MM.1S (cell line): ENCODE data around the gene ASCC3.
A peak's percentile ranks its signal among the peaks of the same experiment; 100 is the strongest.

ENCODE experiments used
- DNase-seq: peaks from one replicate; pipeline ENCODE4 v3.0.0-alpha.2; 2015
- H2AFZ ChIP-seq: fragments of 300-600 bp; sonication (generic); 2 replicates; pipeline ENCODE4 v1.6.0; 2016; ENCODE audit warnings: antibody characterized with exemption, low read length
- H3F3A ChIP-seq: fragments of 300-600 bp; sonication (generic); 2 replicates; pipeline ENCODE4 v1.6.1; 2016; ENCODE audit warnings: mild to moderate bottlenecking, antibody characterized with exemption, low read length, moderate library complexity, mixed read lengths; ENCODE audit not compliant: insufficient read depth
- H3K27ac ChIP-seq: fragments of 300-600 bp; sonication (generic); 2 replicates; pipeline ENCODE4 v1.5.1; 2016; ENCODE audit warnings: mild to moderate bottlenecking, low read length
- H3K27me3 ChIP-seq: fragments of 300-600 bp; sonication (generic); replicated peaks from 2 replicates; pipeline ENCODE4 v1.6.0; 2016; ENCODE audit warnings: low read length; ENCODE audit not compliant: insufficient read depth
- H3K36me3 ChIP-seq: fragments of 300-600 bp; sonication (generic); replicated peaks from 2 replicates; pipeline ENCODE4 v1.6.1; 2016; ENCODE audit warnings: mild to moderate bottlenecking, low read length, mixed read lengths; ENCODE audit not compliant: insufficient read depth
- H3K4me1 ChIP-seq: fragments of 300-600 bp; sonication (generic); 2 replicates; pipeline ENCODE4 v1.6.1; 2016; ENCODE audit warnings: low read length, mixed read lengths
- H3K4me2 ChIP-seq: fragments of 300-600 bp; sonication (generic); 2 replicates; pipeline ENCODE4 v1.6.0; 2016; ENCODE audit warnings: low read depth, low read length
- H3K4me3 ChIP-seq: fragments of 300-600 bp; sonication (generic); 2 replicates; pipeline ENCODE4 v1.5.1; 2016; ENCODE audit warnings: low read length, mixed read lengths
- H3K79me2 ChIP-seq: fragments of 300-600 bp; sonication (generic); 2 replicates; pipeline ENCODE4 v1.6.1; 2016; ENCODE audit warnings: mixed run types, low read length, mixed read lengths
- H3K9ac ChIP-seq: fragments of 300-600 bp; sonication (generic); 2 replicates; pipeline ENCODE4 v1.6.1; 2016; ENCODE audit warnings: low read length, mixed read lengths
- H3K9me2 ChIP-seq: fragments of 300-600 bp; sonication (generic); replicated peaks from 2 replicates; pipeline ENCODE4 v1.6.1; 2016; ENCODE audit warnings: mild to moderate bottlenecking, low read length, mixed read lengths; ENCODE audit not compliant: insufficient read depth
- H3K9me3 ChIP-seq: fragments of 300-600 bp; sonication (generic); replicated peaks from 2 replicates; pipeline ENCODE4 v1.6.1; 2016; ENCODE audit warnings: mild to moderate bottlenecking, low read length, mixed read lengths; ENCODE audit not compliant: insufficient read depth
- H4K20me1 ChIP-seq: fragments of 300-600 bp; sonication (generic); 2 replicates; pipeline ENCODE4 v1.6.1; 2016; ENCODE audit warnings: mild to moderate bottlenecking, low read length, moderate library complexity, mixed read lengths; ENCODE audit not compliant: insufficient read depth
- EZH2 ChIP-seq: fragments of 300-600 bp; sonication (generic); optimal IDR thresholded peaks from 2 replicates; pipeline ENCODE3; 2017; ENCODE audit warnings: low read depth, mild to moderate bottlenecking, antibody characterized with exemption, low read length, mixed read lengths
- EZH2phosphoT487 ChIP-seq: fragments of 300-600 bp; sonication (generic); IDR thresholded peaks from 2 replicates; pipeline ENCODE4 v1.6.1; 2018; ENCODE audit warnings: antibody characterized with exemption, low read length
- TF ChIP-seq, protein P1 (sequence below): fragments of 300-600 bp; sonication (generic); IDR thresholded peaks from 2 replicates; pipeline ENCODE4 v1.5.1; 2016; ENCODE audit warnings: antibody characterized with exemption, low read length, mixed read lengths

ASCC3 gene

DNA sequence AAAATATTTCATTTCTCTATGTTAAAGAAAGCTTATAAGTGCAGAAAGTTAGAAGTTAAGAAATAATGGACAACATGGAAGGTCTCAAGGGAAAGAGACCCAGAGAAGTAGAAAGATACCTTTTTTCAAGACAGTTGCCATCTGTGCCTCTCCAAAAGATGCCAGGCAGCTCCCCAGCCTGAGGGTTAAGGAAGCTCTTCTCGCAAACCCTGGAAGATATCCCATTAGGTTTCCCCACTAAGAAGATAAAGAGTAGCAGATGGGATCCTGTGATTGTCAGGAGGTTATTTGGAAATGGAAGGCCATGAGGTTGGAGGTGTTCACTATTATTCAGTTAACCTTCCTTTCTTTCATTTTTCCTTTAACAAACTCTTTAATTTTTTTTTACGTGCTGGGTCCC lies 306.3 kb downstream of the ASCC3 start:
- Histone ChIP-seq H3K4me2 (no peak overlapping the region), H3K9me3 (no peaks in the 10 kb centered on the region), H3K4me3 (no peak overlapping the region), H2AFZ (no peak overlapping the region), H3K36me3 (no peaks in the 10 kb centered on the region; the same call in 1 of the 2 replicates), H3K9ac (no peak overlapping the region), H3K27me3 (no peaks in the 10 kb centered on the region), H3K9me2 (no peaks in the 10 kb centered on the region), H4K20me1 (no peaks in the 10 kb centered on the region), H3K27ac (no peak overlapping the region), H3F3A (no peaks in the 10 kb centered on the region), H3K79me2 (no peaks in the 10 kb centered on the region), H3K4me1 (no peaks in the 10 kb centered on the region)
- TF ChIP-seq EZH2 (no peak), EZH2phosphoT487 (no peak)
- TF ChIP-seq, protein P1, sequence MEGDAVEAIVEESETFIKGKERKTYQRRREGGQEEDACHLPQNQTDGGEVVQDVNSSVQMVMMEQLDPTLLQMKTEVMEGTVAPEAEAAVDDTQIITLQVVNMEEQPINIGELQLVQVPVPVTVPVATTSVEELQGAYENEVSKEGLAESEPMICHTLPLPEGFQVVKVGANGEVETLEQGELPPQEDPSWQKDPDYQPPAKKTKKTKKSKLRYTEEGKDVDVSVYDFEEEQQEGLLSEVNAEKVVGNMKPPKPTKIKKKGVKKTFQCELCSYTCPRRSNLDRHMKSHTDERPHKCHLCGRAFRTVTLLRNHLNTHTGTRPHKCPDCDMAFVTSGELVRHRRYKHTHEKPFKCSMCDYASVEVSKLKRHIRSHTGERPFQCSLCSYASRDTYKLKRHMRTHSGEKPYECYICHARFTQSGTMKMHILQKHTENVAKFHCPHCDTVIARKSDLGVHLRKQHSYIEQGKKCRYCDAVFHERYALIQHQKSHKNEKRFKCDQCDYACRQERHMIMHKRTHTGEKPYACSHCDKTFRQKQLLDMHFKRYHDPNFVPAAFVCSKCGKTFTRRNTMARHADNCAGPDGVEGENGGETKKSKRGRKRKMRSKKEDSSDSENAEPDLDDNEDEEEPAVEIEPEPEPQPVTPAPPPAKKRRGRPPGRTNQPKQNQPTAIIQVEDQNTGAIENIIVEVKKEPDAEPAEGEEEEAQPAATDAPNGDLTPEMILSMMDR, result no peak
- DNase-seq, result no peak

DNA sequence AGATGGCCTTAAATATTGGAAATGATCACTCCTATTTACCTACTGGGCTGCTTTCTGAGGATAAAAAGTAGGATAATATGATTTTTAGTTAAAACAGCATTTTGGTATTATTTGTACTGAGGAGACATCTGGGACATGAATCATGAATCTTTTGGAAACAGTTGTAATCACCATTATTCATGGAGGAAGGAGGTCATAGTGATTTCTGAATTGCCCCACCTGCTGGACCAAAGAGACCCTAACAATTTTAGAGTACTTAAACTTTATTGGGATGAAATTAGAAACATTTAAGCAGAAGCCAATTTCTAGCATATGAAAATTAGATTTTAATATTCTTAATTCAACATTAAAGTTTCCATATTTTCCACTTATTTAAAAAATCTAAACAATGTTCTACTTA lies 308.0 kb downstream of the ASCC3 start:
- Histone ChIP-seq H3K9ac (no peak overlapping the region), H3K79me2 (no peaks in the 10 kb centered on the region), H3K27ac (no peak overlapping the region), H2AFZ (no peak overlapping the region), H3F3A (no peaks in the 10 kb centered on the region), H3K9me2 (no peaks in the 10 kb centered on the region), H3K4me1 (no peaks in the 10 kb centered on the region), H4K20me1 (no peaks in the 10 kb centered on the region), H3K36me3 (no peaks in the 10 kb centered on the region; the same call in 1 of the 2 replicates), H3K4me2 (no peak overlapping the region), H3K27me3 (no peaks in the 10 kb centered on the region), H3K4me3 (no peak overlapping the region), H3K9me3 (no peaks in the 10 kb centered on the region)
- no peak for TF ChIP-seq EZH2
- TF ChIP-seq, protein P1, result peak; percentile 27; the same call in 1 of the 2 replicates
- DNase-seq, result no peak

DNA sequence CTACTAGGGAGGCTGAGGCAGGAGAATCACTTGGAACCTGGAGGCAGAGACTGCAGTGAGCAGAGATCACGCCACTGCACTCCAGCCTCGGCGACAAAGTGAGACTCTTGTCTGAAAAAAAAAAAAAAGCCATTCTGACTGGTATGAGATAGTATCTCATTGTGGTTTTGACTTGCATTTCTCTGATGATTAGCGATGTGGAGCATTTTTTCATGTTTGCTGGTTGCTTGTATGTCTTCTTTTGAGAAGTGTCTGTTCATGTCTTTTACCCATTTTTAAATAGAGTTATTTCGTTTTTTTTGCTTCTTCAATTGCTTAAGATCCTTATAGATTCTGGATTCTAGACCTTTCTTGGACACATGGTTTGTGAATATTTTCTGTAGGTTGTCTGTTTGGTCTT lies 312.9 kb downstream of the ASCC3 start:
- H3K36me3 ChIP-seq, result no peaks in the 10 kb centered on the region; the same call in 1 of the 2 replicates
- no peak overlapping the region for H2AFZ ChIP-seq
- no peak overlapping the region for H3K27ac ChIP-seq
- H3K4me1 ChIP-seq, result no peaks in the 10 kb centered on the region
- no peaks in the 10 kb centered on the region for H3K79me2 ChIP-seq
- no peaks in the 10 kb centered on the region for H3K9me2 ChIP-seq
- H3K9ac ChIP-seq, result no peak overlapping the region
- TF ChIP-seq, protein P1, result no peak
- TF ChIP-seq EZH2 (no peak), EZH2phosphoT487 (no peak)
- H4K20me1 ChIP-seq, result no peaks in the 10 kb centered on the region
- H3F3A ChIP-seq, result no peaks in the 10 kb centered on the region
- no peak for DNase-seq
- no peak overlapping the region for H3K4me3 ChIP-seq
- H3K9me3 ChIP-seq, result no peaks in the 10 kb centered on the region
- H3K27me3 ChIP-seq, result no peaks in the 10 kb centered on the region
- no peak overlapping the region for H3K4me2 ChIP-seq
